ENCODE results near the gene DKK1.

The DKK1 gene

GRCh38 chr10:52313933-52314821, at the start of gene DKK1:
DKK1 (plus strand) TSS chr10:52314281; CDS start chr10:52314435, 154 bp downstream.
- Histone ChIP-seq H3K27me3 (ENCODE audit: insufficient read depth, insufficient read length) (peaks cover 63% of the 10 kb centered on the region), H3K4me1 (ENCODE audit: insufficient read depth, insufficient read length) (no peaks in the 10 kb centered on the region), H3K36me3 (ENCODE audit: insufficient read depth, insufficient read length, low read length) (no peaks in the 10 kb centered on the region), H3K9me3 (ENCODE audit: insufficient read depth, low read length) (no peaks in the 10 kb centered on the region), H3K4me3 (ENCODE audit: insufficient read length, low read depth) (peak within 1 kb of the TSS; percentile 44), H3K9ac (ENCODE audit: insufficient read length, low read depth) (peak within 1 kb of the TSS; percentile 70)
- TF ChIP-seq YY1 (IDR thresholded peaks at IDR 0.05; ENCODE audit: insufficient read depth, insufficient read length) (no peak), SUZ12 (IDR thresholded peaks at IDR 0.05; ENCODE audit: extremely low read depth, insufficient read depth, insufficient read length) (no peak), ZNF274 (IDR thresholded peaks at IDR 0.05; ENCODE audit: low read depth, low read length) (no peak)
- DNase-seq (ENCODE audit: low read depth, low spot score), result peak; percentile 58

- no peaks in the 10 kb centered on the region for H3K9me3 ChIP-seq (ENCODE audit: insufficient read depth, low read length)
- H3K27me3 ChIP-seq (ENCODE audit: insufficient read depth, insufficient read length), result no peaks in the 10 kb centered on the region
- no peak for TF ChIP-seq ZNF274 (IDR thresholded peaks at IDR 0.05; ENCODE audit: low read depth, low read length)
- TF ChIP-seq SUZ12 (IDR thresholded peaks at IDR 0.05; ENCODE audit: extremely low read depth, insufficient read depth, insufficient read length), result no peak
- no peak for TF ChIP-seq YY1 (IDR thresholded peaks at IDR 0.05; ENCODE audit: insufficient read depth, insufficient read length)
- no peaks in the 10 kb centered on the region for H3K4me1 ChIP-seq (ENCODE audit: insufficient read depth, insufficient read length)
- H3K9ac ChIP-seq (ENCODE audit: insufficient read length, low read depth), result no peak overlapping the region
- no peak overlapping the region for H3K4me3 ChIP-seq (ENCODE audit: insufficient read length, low read depth)
- DNase-seq (ENCODE audit: low read depth, low spot score), result no peak
- H3K36me3 ChIP-seq (ENCODE audit: insufficient read depth, insufficient read length, low read length), result no peaks in the 10 kb centered on the region
Observed at GRCh38 chr10:52265131-52265926, 48.8 kb upstream of the DKK1 start.

- TF ChIP-seq ZNF274 (IDR thresholded peaks at IDR 0.05; ENCODE audit: low read depth, low read length) (no peak), SUZ12 (IDR thresholded peaks at IDR 0.05; ENCODE audit: extremely low read depth, insufficient read depth, insufficient read length) (no peak), YY1 (IDR thresholded peaks at IDR 0.05; ENCODE audit: insufficient read depth, insufficient read length) (no peak)
Observed at GRCh38 chr10:52266858-52267257, 47.2 kb upstream of the DKK1 start.

GRCh38 chr10:52268790-52269189, 45.3 kb upstream of the DKK1 start:
- Histone ChIP-seq H3K36me3 (ENCODE audit: insufficient read depth, insufficient read length, low read length) (no peaks in the 10 kb centered on the region), H3K27me3 (ENCODE audit: insufficient read depth, insufficient read length) (no peaks in the 10 kb centered on the region), H3K9me3 (ENCODE audit: insufficient read depth, low read length) (no peaks in the 10 kb centered on the region), H3K9ac (ENCODE audit: insufficient read length, low read depth) (no peak overlapping the region), H3K4me1 (ENCODE audit: insufficient read depth, insufficient read length) (no peaks in the 10 kb centered on the region), H3K4me3 (ENCODE audit: insufficient read length, low read depth) (no peak overlapping the region)
- TF ChIP-seq SUZ12 (IDR thresholded peaks at IDR 0.05; ENCODE audit: extremely low read depth, insufficient read depth, insufficient read length), result no peak
- DNase-seq (ENCODE audit: low read depth, low spot score), result no peak

More at GRCh38 chr10:52266858-52267257, 47.2 kb upstream of the DKK1 start:
- no peaks in the 10 kb centered on the region for H3K4me1 ChIP-seq (ENCODE audit: insufficient read depth, insufficient read length)
- H3K36me3 ChIP-seq (ENCODE audit: insufficient read depth, insufficient read length, low read length), result no peaks in the 10 kb centered on the region
- H3K9me3 ChIP-seq (ENCODE audit: insufficient read depth, low read length), result no peaks in the 10 kb centered on the region
- no peak overlapping the region for H3K9ac ChIP-seq (ENCODE audit: insufficient read length, low read depth)
- no peaks in the 10 kb centered on the region for H3K27me3 ChIP-seq (ENCODE audit: insufficient read depth, insufficient read length)
- H3K4me3 ChIP-seq (ENCODE audit: insufficient read length, low read depth), result no peak overlapping the region
- no peak for DNase-seq (ENCODE audit: low read depth, low spot score)

- no peak overlapping the region for H3K4me3 ChIP-seq (ENCODE audit: insufficient read length, low read depth)
- H3K9me3 ChIP-seq (ENCODE audit: insufficient read depth, low read length), result no peaks in the 10 kb centered on the region
- H3K9ac ChIP-seq (ENCODE audit: insufficient read length, low read depth), result no peak overlapping the region
- H3K4me1 ChIP-seq (ENCODE audit: insufficient read depth, insufficient read length), result no peaks in the 10 kb centered on the region
- DNase-seq (ENCODE audit: low read depth, low spot score), result no peak
- H3K36me3 ChIP-seq (ENCODE audit: insufficient read depth, insufficient read length, low read length), result no peaks in the 10 kb centered on the region
- TF ChIP-seq SUZ12 (IDR thresholded peaks at IDR 0.05; ENCODE audit: extremely low read depth, insufficient read depth, insufficient read length) (no peak), YY1 (IDR thresholded peaks at IDR 0.05; ENCODE audit: insufficient read depth, insufficient read length) (no peak), ZNF274 (IDR thresholded peaks at IDR 0.05; ENCODE audit: low read depth, low read length) (no peak)
- H3K27me3 ChIP-seq (ENCODE audit: insufficient read depth, insufficient read length), result no peaks in the 10 kb centered on the region
Observed at GRCh38 chr10:52269233-52269632, 44.8 kb upstream of the DKK1 start.

- H3K9ac ChIP-seq (ENCODE audit: insufficient read length, low read depth), result no peak overlapping the region
- TF ChIP-seq SUZ12 (IDR thresholded peaks at IDR 0.05; ENCODE audit: extremely low read depth, insufficient read depth, insufficient read length) (no peak), YY1 (IDR thresholded peaks at IDR 0.05; ENCODE audit: insufficient read depth, insufficient read length) (no peak), ZNF274 (IDR thresholded peaks at IDR 0.05; ENCODE audit: low read depth, low read length) (no peak)
- DNase-seq (ENCODE audit: low read depth, low spot score), result no peak
- H3K9me3 ChIP-seq (ENCODE audit: insufficient read depth, low read length), result no peaks in the 10 kb centered on the region
- H3K36me3 ChIP-seq (ENCODE audit: insufficient read depth, insufficient read length, low read length), result no peaks in the 10 kb centered on the region
- no peaks in the 10 kb centered on the region for H3K27me3 ChIP-seq (ENCODE audit: insufficient read depth, insufficient read length)
- no peak overlapping the region for H3K4me3 ChIP-seq (ENCODE audit: insufficient read length, low read depth)
- H3K4me1 ChIP-seq (ENCODE audit: insufficient read depth, insufficient read length), result no peaks in the 10 kb centered on the region
Observed at GRCh38 chr10:52276163-52276562, 37.9 kb upstream of the DKK1 start.

- no peaks in the 10 kb centered on the region for H3K27me3 ChIP-seq (ENCODE audit: insufficient read depth, insufficient read length)
- TF ChIP-seq SUZ12 (IDR thresholded peaks at IDR 0.05; ENCODE audit: extremely low read depth, insufficient read depth, insufficient read length) (no peak), ZNF274 (IDR thresholded peaks at IDR 0.05; ENCODE audit: low read depth, low read length) (no peak)
Observed at GRCh38 chr10:52276986-52277385, 37.1 kb upstream of the DKK1 start.

More at GRCh38 chr10:52276986-52277385, 37.1 kb upstream of the DKK1 start:
- H3K9me3 ChIP-seq (ENCODE audit: insufficient read depth, low read length), result no peaks in the 10 kb centered on the region
- no peak overlapping the region for H3K4me3 ChIP-seq (ENCODE audit: insufficient read length, low read depth)
- H3K9ac ChIP-seq (ENCODE audit: insufficient read length, low read depth), result no peak overlapping the region
- no peak for DNase-seq (ENCODE audit: low read depth, low spot score)
- H3K36me3 ChIP-seq (ENCODE audit: insufficient read depth, insufficient read length, low read length), result no peaks in the 10 kb centered on the region
- no peaks in the 10 kb centered on the region for H3K4me1 ChIP-seq (ENCODE audit: insufficient read depth, insufficient read length)

All from NT2/D1 (cell line).